ENCODE results near the gene ITCH. TPM values are rescaled to one million over a fixed set of nuclear protein-coding genes. Genes with fewer than 3 reads are reported as not detected.

The ITCH gene
- polyA plus RNA-seq, 3 donors, result 51.4 to 55.1 (median 53.2) TPM

DNA sequence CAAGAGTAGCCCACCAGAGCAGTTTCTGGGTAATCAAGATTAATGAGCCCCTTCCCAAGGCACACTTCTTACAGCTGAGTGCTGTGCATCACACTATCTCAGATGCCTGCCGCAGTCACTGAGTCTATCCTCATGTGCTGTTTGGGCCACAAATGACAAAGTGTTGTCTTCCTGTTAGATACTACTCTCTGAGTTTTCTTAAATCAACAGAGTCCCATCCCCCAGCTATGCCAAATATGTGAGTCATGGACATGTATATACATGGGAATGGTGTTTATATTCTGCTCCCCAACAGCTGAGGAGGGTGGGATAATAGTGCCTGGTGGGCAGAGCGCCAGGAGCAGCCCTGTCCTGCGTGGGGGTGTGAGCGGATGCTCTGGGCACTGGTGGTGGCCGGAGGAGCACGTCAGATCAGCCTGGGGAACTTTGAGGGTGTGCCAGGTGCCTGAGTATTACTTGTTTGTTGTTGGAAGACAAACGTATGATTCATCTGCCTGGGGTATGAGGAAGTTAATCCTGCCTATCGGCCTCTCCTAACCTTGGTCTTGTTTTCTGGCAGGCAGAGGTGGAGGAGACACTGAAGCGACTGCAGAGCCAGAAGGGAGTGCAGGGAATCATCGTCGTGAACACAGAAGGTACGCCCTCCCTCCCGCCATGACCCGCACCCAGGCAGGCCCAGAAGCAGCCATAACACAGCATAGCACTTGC, 162.8 kb downstream of the ITCH start:
- DNase-seq (ENCODE audit: low read depth in 3 of 3, low spot score in 2 of 3), result no peak

DNA sequence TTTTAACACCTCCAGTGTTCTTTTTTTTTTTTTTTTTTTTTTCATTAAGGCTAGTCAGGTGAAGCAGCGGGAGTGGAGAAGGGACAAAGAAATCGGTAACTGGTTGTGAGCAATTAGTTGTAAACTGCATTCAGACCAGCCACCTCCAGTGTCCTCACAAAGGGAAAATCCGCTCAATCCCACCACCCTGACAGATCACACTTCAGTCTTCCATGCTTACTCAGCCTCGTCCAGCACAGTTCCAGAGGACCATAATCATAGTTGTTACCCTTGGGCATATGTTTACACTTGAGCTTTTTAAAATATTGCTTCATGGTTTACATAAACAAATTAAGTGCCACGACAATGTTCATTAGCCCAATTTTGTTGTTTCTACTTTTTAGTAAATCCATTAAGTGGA, 163.4 kb downstream of the ITCH start:
- no peak for DNase-seq (ENCODE audit: low read depth in 3 of 3, low spot score in 2 of 3)

DNA sequence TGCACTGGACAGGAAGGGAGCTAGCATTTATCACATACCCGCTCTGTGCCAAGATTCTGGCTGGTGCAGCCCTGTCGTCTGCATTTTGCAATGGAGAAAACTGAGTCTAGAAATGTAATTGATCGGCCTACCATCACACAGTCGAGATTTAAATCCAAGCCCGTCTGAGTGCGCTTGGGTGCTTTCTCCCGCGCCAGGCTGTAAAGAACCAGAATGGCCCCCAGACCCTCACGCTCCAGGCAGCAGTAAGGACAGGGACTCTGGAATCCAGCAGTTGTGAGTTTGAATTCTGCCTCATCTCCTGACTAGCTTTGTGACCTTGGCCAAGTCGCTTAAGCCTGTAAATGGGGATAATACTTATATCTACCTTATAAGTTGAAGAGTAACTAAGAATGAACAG, 163.9 kb downstream of the ITCH start:
- DNase-seq (ENCODE audit: low read depth in 3 of 3, low spot score in 2 of 3), result no peak

DNA sequence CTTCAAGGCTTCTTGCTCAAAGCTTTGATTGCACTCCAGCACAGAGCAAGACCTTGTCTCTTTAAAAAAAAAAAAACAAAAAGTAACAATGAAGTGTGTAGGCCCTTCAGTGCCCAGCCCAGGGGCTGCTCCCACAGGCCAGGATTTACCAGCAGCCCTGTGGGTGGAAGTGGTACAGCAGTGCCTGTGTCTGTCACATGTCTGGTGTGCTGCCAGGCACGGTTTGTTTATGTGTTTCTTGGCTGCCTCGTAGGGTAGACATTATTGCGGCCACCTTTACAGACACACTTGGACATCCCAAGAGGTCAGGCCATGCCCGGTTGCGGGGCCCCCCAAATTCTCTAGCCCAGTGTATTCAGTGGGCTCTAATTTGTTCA, 165.8 kb downstream of the ITCH start:
- DNase-seq (ENCODE audit: low read depth in 3 of 3, low spot score in 2 of 3), result no peak

DNA sequence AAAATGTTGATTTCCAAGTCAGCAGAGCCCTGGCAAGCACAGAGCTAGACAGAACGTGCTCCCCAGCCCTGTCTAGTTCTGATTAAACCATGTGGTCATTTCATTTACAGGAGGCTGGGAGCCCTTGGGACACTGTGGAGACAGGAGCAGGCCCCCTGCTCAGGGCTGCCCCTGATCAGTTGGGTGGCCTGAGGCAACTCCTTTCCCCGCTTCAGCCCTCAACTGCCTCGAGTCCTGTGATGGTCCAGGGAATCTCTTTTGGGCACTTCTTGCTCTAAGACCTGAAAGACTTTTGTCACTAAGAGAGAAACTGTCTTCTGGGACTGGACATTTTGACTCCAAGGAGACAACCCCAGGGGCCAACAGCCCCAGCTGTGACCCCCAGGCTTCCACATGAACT, 166.7 kb downstream of the ITCH start:
- no peak for DNase-seq (ENCODE audit: low read depth in 3 of 3, low spot score in 2 of 3)

DNA sequence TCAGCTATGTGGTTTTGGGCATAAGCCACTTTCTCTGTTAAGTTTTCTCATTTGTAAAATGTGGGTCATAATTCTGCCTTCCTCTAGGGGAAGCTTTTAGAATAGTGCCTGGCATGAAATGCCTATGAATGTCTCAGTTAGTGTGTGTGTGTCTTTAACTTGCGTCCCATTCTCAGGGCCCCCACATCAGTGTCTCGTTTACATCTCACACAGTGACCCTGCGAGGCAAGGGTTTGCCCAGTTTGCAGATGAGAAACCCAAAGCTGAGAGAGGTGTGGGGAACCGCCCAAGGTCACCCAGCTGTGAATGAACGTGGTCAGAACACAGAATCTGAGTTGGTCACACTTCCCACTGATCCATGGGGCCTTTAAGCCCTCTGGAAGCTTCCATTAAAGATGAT, 167.3 kb downstream of the ITCH start:
- DNase-seq (ENCODE audit: low read depth in 3 of 3, low spot score in 2 of 3), result no peak

DNA sequence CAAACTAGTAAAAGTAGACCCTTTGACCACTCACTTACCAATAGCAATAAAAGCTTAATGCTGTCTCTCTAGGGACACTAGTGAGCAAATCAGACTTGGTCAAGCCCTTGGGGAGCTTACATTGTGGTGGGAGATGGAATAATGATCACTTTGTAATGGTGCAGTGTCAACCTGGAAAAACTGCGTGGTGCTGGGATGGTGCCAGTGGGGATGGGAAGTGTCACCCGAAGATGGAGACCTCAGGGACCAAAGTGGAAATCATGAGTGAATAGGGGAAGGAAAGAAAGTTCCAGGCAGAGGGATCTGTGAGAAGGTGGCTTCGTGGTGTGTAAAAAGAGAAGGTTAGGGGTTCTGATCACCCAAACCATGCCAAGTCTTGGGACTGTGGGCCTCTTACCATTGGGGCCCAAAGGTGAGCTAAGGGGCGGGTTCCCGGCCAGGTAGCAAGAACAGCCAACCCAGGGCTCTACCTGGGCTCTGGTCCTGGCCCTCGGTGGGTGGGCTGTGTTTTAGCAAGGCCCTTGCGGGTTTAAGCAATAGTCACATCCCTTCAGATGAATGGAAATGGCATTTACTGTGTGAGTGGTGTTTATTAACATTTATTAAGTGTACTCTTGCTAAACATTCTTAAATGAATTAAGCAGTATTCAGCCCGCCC, 168.7 kb downstream of the ITCH start:
- no peak for DNase-seq (ENCODE audit: low read depth in 3 of 3, low spot score in 2 of 3)

DNA sequence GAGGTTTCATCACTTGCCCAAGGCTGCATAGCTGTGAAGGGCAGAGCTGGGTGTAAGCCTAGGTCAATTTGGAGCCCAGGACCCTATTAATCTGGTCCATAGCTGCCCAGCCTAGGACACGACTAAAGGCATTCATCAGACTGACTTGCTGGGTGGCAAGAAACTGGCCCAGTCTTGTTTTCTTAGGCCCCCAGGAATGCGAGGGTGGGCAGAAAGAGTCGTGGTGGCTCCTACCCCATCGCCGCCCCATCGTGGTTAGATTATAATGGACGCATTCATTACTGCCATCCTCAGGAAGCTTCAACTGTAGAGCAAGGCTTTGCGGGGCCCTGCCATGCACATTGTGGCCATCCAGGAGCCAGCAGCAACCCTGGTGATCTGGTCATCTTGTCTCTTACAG, 169.2 kb downstream of the ITCH start:
- DNase-seq (ENCODE audit: low read depth in 3 of 3, low spot score in 2 of 3), result no peak

DNA sequence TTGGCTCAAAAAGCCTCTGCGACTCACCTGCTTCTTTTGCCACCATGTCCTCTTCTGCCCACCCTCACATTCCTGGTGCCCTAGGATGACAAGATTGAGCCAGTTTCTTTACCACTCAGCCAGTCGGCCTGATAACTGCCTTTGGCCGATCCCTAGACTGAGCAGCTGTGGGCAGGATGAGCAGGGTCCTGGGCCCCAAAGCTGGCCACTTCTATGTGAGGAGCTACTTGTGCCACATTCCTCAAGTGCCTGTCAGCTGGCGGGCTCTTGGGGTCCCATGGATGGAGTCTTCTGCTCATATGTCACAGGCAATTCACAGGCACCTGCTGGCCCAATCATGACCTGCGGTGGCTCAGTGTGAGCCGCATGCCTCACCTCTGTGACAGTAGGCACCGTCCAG, 169.7 kb downstream of the ITCH start:
- DNase-seq (ENCODE audit: low read depth in 3 of 3, low spot score in 2 of 3), result no peak

DNA sequence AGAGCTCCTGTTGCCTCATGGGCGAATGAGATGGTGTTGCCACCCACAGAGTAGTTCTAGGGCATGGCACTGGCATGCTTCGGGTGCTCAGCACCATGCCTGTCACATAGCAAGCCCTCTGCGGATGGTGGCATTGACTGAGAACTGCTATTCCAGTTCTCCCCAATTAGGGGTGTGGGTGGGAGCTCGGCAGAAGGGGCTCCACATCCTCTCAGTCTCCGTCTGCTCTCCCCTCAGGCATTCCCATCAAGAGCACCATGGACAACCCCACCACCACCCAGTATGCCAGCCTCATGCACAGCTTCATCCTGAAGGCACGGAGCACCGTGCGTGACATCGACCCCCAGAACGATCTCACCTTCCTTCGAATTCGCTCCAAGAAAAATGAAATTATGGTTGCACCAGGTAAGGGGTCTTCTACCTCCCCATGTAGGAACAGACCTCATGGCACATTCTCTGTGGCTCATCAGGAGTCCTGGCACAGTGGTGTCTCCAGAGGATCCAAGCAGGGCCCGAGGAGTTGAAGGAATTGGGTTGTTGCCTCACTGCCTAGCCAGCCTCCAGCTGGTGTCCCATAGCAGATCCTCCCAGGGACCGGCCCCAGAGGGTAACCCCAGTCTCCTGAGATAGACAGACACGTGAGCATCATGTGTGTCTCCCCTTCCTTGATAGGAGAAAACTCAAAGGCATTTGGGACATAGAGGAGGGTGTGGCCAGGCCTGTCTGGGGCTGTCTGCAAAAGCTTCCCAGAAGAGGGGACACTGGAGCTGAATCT, 171.5 kb downstream of the ITCH start:
- no peak for DNase-seq (ENCODE audit: low read depth in 3 of 3, low spot score in 2 of 3)

DNA sequence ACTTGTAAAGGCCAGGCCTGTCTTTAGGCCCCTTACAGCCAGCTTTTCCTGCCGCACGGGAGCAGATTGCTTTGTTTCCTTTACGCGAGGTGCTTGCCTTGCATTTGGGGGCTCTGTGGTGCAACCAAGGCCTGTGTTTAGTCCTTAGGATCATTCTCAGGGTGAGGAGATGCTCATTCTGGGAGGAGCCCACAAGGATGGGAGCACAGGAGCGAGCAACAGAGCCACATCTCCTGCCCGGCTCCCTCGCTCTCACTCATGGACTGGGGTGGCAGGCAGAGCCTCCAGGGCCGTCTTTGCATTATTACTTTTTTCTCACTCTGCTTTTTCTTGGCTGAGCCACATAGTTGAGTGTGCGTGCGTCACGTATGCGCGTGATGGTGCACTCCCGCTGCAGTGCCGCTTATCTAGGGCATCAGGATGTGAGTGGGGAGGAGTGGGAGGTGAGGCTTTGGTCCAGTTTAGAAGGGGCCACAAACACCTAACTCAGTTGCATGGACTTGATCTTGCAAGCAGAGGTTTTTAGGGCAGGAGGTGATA, 172.3 kb downstream of the ITCH start:
- DNase-seq (ENCODE audit: low read depth in 3 of 3, low spot score in 2 of 3), result no peak

DNA sequence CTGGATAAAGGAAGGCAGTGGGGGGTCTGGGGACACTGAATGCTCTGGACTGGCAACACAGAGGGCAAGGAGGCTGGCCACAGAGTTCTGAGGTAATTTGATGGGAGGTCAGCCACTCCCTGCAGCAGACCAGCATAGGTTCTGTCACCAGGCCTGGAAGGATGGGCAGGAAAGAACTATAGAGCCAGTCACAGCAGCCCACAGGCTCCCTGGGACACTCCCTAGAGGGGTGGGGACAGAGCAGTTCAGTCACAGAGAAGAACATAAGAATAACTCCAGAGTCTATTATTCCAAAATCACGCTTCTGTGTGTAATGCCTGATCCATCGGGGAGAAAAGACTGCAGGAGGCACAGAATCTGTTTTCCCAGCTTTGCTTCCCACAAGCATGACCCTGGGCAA, 172.8 kb downstream of the ITCH start:
- no peak for DNase-seq (ENCODE audit: low read depth in 3 of 3, low spot score in 2 of 3)

DNA sequence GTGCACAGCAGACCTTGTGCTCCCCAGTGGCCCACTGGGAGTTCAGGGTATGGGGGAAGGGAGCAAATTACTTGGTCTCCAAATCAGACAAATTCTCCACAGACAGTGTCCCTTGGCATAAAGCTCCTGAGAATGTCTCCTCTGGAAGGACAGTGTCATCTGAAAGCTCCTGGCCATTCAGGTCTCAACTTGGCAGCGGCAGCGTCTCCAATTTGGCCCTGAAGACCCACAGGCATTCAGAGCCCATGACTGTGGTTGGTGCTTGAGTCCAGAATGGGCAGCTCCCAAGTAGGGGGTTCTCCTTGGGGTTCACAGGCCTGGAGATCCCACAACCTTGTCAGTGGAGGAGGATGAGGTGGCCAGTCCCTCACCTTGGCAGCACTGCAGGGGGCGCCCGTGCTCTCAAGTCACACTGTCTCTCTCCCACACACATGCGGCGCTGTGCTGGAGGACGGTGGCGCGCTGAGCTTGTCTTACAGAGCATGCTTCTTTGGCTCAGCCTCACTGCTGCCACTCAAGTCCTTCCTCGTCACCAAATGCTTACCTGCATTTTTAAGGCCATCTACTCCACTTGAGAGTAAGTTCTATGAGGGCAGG, 173.8 kb downstream of the ITCH start:
- no peak for DNase-seq (ENCODE audit: low read depth in 3 of 3, low spot score in 2 of 3)

DNA sequence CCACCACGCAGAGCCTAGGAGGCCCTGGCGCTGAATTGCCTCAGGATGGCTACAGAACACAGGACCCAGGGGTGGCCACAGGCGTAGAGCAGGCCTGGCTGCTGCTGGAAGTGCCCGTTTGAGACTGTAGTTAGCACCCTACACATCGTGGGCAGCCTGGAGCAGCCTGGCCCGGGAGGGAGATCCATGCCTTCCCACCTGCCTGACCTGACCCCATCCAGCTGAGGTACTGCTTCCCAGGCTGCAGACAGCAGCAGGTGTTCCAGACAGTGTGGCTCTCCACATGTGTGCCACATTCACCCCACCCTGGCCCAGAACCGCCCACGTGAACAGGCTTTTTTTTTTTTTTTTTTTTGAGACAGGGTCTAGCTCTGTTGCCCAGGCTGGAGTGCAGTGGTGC, 174.6 kb downstream of the ITCH start:
- no peak for DNase-seq (ENCODE audit: low read depth in 3 of 3, low spot score in 2 of 3)

DNA sequence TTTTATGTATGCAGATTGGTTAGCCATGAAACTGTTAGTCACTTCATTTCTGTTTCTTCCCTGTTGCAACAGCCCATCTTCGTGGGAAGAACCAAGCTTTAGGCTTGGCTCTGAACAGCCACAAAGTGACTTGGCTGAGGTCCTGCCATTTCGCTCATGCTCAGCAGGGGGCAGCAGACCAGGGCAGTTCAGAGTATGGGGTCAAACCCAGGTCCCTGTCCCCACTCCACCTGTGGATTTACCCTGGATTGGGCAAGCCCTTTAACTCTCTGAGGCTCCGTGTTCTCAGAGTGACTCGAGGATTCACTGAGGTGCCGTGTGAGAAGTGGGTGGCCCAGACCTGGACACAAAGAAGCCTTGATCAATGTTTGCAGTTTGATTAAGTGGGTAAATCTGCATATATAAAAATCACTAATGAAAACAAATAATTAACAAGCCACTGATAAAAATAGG, 175.6 kb downstream of the ITCH start:
- no peak for DNase-seq (ENCODE audit: low read depth in 3 of 3, low spot score in 2 of 3)

DNA sequence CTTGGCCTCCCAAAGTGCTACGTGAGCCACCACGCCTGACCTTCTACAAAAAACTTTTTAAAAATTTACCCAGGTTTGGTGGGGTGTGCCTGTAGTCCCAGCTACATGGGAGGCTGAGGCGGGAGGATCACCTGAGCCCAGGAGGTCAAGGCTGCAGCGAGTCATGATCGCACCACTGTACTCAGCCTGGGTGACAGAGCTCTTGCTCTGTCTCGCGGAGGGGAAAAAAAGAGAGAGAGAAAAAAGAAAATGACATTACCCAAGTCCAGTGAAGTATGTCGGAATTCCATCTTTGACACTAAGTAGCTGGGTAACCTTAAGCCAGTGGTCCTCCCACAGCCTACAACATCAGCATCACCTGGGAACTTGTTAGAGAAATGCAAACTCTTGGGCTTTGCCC, 176.7 kb downstream of the ITCH start:
- no peak for DNase-seq (ENCODE audit: low read depth in 3 of 3, low spot score in 2 of 3)

DNA sequence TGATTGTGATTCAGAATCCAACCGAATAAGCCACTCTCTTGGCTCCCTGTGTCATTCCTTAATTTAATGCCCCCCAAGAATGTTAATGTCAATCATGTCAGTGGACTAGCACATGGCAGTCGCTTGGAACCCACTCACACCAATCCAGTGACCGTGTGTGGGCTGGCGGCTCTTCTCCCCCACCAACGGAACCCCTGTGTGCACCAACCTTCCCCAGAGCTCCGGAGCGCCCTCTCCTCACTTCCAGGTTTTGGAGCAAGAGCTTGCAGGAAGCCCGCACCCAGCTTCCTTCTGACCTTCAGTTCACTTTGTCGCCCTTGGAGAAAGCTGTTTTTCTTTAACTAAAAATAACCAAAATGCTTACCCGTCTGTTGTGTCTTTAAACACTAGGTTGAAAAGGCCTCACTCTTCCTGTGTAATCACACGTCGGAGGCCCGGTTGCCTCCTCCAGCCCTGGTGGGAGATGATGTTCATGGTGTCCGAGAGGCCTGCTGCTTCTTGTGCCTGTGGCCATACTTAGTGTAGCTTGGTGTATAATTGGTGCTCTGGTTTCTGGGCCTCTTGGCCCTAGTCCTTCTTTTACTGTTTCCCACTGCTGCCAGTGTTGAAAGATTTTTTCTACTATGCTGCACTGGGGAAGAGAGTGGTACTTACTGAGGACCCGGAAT, 177.7 kb downstream of the ITCH start:
- DNase-seq (ENCODE audit: low read depth in 3 of 3, low spot score in 2 of 3), result no peak

DNA sequence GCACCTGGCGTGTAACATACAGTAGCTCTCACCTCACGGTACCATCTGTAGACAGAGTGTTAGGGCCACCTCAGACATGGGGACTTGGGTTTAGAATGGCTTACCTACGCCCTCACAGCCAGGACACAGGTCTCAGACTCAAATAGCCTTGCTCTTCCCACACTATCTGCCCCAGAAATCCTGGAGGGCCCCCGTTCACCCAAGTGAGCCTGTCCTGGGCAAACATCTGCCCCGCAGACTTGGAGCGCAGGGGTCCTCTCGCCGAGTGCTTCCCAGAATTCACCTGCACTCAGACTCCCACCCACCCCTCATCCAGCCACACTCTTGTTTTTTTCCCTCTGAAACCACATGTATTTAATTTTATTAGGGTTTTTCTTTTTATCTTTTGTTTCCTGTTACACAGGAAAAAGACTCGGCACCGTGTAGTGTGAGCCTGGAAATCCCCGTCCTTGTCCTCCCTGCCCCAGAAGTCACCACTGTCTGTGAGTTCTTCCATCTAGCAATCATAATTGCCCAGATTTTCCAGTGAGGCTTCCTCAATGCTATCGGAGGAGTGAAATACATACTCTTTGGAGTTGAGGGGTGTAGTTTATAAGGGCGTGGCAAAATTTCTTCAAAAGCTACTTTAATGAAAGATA, 178.3 kb downstream of the ITCH start:
- no peak for DNase-seq (ENCODE audit: low read depth in 3 of 3, low spot score in 2 of 3)

DNA sequence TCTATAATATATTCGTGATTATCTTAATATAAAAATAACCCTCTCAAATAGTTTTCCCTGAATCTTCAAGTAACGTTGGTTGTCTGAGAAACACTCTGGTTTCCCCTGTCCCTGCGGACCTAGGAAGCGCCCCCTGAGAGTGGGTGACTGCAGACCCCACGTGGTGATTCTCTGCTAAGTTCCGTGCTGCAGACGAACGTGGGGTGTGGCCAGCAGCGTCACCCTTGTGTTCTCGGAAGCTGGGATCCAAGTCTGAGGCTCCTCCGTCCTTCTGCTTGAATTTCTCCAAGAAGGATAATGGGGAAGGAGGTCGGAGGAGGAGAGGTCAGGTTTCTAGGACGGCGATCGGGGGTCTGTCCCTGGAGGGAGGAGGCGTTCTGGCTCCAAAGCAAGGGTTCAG, 178.8 kb downstream of the ITCH start:
- DNase-seq (ENCODE audit: low read depth in 3 of 3, low spot score in 2 of 3), result no peak

DNA sequence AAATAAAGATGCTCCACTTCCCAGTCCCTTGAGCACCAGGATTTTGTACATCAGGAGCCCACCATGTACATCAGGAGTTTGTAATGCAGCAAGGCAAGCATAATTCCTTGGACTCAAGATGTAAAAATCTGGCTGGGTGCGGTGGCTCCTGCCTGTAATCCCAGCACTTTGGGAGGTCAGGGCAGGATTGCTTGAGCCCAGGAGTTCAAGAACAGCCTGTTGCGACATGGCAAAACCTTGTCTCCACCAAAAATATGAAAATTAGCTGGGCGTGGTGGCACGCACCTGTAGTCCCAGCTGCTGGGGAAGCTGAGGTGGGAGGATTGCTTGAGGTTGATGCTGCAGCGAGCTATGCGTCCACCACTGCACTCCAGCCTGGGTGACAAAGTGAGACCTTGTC, 179.4 kb downstream of the ITCH start:
- no peak for DNase-seq (ENCODE audit: low read depth in 3 of 3, low spot score in 2 of 3)
